NCI-H146 treated with DMSO at 0.1 percent for 48 hours (cell line): ENCODE measurements around the gene SLC15A1.

Source experiments
- DNase-seq: peaks from one replicate; lab custom pipeline; 2025; ENCODE audit not compliant: unreplicated experiment; lab: John Stamatoyannopoulos, UW

SLC15A1 gene, protein sequence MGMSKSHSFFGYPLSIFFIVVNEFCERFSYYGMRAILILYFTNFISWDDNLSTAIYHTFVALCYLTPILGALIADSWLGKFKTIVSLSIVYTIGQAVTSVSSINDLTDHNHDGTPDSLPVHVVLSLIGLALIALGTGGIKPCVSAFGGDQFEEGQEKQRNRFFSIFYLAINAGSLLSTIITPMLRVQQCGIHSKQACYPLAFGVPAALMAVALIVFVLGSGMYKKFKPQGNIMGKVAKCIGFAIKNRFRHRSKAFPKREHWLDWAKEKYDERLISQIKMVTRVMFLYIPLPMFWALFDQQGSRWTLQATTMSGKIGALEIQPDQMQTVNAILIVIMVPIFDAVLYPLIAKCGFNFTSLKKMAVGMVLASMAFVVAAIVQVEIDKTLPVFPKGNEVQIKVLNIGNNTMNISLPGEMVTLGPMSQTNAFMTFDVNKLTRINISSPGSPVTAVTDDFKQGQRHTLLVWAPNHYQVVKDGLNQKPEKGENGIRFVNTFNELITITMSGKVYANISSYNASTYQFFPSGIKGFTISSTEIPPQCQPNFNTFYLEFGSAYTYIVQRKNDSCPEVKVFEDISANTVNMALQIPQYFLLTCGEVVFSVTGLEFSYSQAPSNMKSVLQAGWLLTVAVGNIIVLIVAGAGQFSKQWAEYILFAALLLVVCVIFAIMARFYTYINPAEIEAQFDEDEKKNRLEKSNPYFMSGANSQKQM

DNA sequence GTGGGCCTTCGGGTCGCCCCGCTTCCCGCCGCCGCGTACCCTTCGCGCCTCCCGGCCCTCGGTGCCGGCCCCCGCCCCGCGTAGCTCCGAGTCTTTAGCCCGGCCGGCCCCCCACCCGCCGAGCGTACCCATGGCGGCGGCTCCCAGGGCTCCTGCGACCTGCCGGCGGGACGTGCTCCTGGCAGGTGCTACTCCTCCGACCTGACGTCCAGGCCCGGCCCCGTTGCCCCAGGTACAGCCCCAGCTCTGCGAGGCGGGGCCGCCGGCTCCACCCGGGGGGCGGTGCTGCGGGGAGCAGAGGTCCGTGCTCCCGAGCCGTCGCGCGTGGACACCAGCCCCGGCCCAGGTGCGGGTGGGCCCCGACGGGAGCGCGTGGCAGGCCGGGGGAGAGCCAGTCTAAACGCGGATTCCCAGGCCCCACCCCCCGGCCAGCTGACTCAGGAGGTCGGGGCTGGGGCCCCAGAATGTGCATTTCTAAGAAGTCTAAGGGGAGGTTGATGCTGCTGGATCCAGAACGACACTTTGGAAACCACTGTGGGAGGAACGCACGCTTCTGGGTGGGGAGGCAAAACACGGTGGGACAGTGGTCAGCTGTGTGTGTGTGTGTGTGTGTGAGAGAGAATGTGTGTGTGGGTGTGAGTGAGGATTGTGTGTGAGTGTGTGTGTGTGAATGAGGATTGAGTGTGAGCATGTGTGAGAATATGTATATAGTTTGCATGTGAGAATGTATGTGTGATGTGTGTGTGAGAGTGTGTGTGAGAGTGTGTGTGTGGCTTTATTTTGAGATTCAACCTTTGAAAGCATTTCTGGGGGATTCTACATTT lies at the start of gene SLC15A1:
SLC15A1 (minus strand) TSS at position 206 of the 824 bp plus-strand sequence; CDS start at position 132, 74 bp downstream.
- no peak for DNase-seq

DNA sequence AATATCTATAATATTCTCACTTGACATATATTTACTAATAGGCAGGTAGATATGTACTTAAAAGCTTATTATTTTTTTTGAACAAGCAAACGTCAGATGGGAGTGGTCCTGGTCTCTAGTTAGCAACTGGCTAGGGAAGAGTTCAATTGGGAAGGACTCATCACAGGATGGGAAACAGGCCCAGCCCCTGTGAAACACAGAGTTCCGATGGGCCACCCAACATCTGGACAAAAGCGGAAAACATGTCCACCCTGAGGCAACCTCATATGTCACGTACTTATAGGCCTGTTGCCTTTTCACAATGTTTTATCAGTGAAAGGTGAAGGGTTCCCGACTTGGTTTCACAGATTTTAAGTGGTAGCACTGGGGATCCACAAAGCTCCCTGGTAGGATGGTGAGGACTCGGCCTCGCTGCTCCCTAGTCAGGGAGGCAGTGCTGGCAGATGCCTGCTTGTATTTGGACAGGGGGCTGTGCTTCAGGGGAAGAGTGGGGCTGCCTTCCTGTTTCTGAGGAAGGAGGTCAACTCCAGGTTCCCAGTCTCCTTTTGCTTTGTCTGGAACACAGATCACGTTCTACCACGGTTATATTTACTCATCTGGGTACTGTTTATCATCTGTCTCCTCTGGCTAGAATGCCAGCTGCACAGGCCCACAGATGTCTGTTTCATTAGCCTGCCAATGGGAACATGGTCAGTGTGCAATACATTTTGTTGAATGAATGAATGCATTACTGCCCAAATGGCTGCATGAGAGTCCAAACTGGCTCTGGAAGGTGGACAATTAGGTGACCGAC lies 49.4 kb upstream of the SLC15A1 start:
- DNase-seq: no peak

DNA sequence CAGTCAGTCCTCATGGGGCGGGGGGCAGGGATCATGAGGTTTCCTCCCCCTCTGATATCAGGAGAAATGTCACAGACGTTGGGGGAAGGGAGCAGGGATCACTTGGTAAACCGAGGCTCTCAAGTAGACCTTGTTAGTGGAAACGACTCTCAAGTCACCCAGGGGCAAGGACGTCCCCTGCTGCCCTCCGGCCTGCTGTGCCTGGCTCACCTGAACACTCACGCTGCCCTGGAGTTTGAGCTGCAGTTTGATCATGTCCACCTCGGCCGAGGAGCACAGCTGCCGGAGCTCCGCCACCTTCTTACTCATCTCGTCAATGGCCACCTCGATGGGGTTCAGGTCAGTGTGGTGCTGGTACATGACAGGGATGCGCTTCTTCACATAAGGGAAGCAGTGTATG lies 47.6 kb upstream of the SLC15A1 start:
- no peak for DNase-seq

DNA sequence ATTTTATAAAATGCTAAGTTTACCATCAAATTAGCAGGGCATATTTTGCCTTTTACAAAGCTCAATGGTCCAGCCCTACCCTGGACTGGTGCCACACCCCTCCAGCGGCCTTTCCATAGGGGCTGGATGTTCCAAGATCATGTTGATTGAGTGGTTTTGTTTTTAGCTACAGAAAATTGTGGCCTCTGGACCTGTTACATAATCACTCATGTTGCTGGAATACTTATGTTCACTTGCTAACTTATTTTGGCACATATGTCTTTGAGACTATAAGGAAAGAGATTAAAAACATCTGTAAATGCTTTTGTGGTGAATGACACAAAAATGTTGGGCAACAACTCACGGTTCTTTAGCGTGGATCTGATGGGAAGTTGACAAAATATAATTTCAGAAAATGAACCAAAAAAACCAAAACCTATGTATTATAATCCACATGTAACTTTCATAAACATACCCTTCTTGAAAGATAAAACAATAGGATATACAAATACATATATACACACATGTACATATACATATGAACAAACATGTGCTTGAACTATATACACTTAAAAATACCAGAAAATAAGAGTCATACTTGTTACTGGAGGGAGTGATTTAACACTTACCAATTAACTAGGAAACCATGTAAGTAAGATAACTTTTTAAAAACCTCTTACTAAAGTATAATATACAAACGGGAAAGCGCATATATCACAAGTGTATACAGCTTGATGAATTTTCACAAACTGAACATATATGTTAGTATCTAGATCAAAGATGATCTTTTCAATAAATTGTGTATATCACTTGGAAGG lies 46.6 kb upstream of the SLC15A1 start:
- DNase-seq: no peak

DNA sequence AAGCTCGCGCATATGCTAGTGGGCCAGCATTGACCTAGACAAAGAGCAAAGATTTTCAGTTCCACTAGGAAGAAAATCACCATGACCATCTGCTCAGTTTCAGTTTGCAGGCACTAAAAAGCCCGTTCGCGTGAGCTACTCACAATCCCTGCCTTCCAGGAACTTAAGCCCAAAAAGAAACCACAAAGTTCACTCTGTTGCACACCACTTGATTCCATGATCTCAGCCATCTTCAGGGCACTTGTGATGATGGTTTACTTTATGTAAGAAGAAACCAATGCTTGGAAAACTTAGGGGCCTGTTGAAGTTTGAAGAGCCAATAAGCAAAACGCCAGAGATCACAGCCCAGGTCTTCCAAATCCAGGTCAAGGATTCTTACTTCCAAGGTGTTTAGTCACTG lies 45.0 kb upstream of the SLC15A1 start:
- no peak for DNase-seq

DNA sequence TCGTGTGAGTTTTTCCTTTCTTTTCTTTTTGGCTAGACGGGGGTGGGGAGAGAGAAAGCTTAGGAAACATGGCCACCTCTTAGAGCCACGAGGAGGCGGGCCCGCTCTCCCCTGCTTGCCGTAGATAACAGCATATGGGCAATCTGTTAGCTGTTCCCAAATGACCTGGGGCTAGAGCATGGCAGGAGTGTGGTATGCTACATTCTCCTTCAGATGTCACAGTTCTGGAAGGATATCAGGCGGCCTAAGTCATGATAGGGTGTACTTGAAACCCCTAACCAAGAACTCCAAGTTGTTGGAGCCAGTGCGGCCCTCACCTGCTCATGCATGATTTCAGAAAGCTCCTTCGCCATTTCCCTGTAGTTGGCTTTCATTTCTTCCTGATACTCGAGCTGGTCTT lies 44.3 kb upstream of the SLC15A1 start:
- no peak for DNase-seq

DNA sequence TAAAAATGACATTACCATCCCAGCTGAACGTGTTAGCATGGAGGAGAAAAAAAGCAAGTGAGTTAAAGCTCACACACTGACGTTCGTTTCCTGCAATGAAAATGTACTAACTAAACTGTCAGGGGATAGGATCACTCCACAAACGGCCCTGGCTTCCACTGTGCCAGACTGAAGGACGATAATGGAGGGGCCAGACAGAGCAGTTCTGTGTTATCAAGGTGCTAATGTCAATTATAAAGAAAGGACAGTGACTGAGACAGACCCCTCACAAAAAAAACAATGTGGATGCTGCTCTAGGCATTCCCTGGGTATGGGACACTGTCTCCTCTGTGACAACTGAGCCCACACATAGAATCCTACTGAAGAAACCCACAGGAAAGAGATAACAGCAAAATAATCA lies 43.7 kb upstream of the SLC15A1 start:
- no peak for DNase-seq

DNA sequence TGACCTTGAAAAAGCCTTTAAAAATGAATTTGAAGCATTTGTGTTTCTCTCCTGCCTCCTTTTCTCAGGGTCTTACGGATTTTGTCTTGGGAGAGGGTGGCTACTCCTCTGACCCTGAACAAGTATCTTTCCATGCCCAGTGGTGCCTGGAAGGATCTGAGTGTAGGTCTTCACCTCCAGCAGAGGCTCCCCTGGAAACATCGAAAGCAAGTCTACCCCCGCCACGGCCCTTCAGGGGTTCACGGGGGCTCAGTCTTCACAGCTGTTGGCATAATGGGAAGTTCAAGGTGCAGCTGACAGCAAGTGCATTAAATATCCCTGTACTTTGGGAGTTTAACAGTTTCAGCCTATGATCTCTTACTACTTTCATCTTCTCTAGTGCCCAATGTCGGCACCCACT lies 42.7 kb upstream of the SLC15A1 start:
- DNase-seq: no peak

DNA sequence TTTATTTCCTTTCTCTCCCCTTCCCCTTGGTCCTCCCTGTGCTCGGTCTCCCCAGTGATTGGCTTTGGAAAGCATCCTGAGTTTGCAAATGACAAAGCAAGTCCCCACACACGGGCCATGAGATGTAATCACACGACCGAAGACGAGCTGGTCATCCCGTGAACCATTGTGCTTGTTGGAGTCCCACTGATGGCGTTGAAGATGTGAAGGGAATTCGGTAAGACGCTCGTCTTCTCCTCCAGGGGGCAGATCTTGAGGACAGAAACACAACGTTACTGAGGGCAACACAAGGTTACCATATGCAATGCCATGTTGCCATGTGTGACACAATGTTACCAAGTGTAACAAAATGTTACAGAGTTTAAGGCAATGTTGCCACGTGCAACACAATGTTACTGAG lies 42.0 kb upstream of the SLC15A1 start:
- DNase-seq: no peak

DNA sequence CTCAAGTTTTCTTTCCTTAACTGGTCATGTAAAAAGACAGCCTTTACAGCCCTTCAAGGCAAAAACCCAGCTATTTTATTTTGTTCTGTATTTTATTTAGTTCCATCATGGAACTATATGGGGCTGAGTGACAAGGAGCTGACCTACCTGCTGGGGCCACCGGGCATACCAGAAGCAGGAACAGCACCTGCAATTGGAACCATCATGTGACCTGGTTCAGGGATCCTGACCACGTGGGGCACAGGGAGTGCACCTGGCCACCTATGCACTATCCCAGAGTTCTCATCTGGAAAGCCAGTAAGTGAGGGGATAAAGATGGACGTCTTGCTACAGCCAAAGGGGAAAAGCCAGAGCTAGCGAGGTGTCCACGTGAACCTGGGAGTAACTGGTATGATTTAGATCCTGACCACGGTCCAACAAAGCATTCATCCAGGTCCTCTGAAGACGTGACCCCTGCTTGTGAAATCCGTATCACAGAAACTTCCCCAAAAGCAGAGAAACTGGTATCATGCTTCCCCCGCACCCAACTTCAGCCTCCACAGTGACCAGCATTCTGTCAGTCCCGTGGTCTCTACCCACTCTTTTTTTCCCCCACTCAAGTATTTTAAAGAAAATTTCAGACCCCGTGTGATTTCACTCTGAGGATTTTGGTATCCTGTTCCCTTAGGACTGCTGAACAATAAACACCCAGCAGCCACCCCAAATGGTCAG lies 40.5 kb upstream of the SLC15A1 start:
- no peak for DNase-seq

DNA sequence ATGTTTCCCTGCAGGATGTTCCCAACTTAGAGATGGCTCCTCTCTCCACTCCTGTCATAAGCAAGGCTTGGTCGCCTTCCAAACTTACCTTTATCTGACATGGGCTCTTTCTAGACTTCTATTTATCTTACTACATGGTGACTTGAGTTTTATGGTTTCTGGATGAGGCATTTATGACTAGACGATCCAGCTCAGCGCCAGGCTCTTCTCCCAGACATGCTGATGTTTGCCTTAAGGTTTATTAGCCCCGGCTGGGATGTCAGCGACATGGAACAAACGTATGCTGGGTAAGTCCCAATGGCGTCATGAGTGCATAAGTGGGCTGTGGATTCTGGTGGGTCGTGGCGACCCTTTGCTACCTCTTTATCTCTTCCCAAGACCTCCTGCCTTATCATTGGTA lies 39.8 kb upstream of the SLC15A1 start:
- DNase-seq: no peak

DNA sequence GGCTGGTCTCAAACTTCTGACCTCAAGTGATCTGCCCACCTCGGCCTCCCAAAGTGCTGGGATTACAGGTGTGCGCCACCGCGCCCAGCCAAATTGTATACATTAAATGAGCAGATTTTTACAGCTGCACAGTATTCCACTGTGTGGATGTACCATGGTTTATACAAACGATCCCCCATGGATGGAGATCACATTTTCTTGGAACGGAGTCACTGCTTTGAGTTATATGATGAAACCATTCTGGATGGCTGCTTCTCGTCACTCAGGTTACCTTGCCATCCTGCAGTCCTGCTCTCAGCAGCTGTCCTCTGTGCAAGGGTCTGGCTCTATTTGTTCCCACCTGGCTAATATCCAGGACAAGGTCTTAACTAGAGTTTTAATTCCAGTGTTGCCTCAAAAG lies 39.1 kb upstream of the SLC15A1 start:
- no peak for DNase-seq

DNA sequence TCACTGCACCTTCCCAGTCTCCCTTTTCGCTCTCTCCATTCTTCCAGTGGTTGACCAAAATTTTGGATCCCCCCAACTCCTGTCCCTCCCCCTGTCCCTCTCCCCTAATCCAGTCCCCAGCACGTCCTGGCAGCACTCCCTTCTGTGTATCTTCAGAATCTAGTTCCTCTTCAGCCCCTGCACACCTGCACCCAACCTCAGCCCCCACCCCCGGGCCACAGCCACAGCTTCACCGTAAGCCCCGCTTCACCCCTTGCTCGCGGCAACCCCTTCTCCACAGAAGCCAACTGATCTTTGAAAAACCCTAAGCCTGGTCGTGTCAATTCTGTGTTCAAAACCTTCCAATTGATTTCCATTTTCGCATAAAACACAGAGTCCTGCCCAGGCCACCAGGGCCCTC lies 35.5 kb upstream of the SLC15A1 start:
- DNase-seq: no peak

DNA sequence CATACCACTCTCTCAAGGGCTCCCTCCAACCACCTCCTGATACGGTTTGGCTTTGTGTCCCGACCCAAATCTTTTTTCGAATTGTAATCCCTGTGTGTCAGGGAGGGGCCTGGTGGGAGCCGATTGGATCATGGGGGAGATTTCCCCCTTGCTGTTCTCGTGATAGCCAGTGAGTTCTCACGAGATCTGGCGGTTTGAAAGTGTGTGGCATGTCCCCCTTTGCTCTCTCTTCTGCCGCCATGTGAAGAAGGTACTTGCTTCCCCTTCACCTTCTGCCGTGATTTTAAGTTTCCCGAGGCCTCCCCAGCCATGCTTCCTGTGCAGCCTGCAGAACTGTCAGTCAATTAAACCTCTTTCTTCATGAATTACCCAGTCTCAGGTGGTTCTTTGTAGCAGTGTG lies 34.7 kb upstream of the SLC15A1 start:
- no peak for DNase-seq

DNA sequence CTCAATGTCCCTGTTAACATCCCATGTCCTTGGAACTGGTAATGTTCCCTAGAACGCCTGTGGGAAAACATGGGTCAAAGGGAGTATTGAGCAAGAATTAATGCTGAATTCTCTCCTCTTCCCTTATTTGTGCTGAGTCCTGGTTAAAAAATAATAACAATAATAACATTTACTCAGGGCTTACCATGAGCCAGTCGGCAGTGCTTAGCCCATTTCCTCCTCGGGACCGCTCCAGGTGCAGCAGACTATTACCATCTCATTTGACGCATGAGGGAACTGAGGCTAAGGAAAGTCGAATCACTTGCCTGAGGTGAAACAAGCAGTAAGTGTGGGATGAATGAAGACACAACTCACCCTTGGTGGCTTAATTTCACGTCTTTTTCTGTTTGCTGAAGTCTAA lies 33.6 kb upstream of the SLC15A1 start:
- no peak for DNase-seq

DNA sequence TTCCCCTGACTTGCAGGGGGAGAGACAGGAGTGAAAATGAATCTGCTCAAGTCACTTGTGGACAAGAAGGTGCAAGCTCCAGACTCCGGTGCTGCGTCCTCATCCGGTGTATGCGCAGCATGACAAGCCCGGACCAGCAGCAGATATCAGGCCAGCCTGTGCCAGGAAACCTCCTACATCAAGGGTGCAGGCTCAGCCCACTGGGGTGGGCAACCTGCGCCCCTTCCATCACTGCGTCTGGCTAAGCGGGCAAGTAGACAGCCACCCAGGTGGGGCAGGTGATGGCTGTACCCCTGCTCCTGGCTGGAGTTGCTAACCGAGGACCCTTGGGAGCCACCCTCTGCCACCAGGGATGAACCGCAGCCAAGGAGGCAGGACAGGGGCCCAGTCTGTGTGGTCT lies 32.9 kb upstream of the SLC15A1 start:
- DNase-seq: no peak

DNA sequence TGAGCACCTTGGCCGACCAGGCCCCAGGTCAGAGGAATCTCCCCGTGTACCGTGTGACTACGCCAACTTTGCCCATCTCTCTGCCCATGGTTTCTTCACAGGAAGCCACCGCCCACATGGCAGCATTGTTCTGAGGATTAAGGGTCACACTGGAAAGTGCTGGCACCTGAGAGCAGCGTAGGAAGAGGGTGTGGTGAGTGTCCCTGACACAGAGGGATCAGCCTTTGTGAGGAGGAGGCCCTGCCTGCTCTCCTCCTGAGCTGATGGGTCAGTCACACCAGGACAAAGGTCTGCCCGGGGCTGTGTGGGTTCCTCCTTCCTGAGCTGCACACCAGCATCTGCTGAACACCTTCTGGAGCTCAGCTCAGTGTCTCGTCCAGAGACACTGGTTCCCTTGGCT lies 32.2 kb upstream of the SLC15A1 start:
- no peak for DNase-seq

DNA sequence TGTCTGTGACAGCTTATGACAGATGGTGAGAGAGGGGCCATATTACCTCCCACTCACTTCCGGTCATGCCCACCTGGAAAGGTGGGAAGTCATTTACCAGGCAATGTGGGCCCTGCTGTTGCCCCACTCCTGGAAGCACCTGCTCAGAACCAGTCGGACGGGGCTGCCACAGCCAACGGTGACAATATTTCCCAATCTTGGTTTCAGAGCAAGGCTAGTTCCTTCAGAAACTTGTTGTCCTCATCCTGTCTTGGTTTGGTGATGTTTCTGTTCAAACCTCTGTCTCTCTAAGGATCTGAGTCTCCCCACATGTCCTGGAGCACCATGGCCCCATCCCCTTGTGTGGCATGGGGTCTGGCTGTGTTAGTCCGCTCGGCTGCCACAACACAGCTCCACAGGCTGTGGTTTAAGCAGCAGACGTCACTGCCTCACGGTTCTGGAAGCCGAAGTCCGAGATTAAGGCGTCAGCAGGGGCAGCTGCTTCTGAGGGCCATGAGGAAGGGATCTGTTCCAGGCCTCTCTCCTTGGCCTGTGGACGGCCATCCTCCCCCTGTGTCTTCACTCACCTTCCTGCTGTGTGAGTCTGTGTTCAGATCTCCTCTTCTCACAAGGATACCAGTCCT lies 31.5 kb upstream of the SLC15A1 start:
- DNase-seq: no peak

DNA sequence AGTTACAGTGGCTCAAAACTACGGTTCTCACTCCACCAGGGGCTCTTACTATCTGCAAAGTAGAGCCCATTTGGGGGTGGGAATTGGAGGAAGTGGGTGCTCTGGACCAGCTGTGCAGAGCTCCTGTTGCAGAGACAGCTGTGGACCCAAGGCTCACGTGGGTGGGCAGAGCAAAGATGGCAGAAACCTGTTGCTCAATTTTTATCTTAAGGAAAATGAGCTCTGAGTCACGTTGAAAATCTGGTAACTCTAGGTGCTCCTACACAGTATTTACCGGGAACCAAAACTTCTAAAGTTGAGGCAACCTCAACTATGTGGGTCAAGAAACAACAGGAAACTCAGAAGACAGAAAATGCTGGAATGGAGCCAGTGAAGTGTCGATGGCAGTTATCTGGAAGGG lies 30.2 kb upstream of the SLC15A1 start:
- DNase-seq: no peak
